Spleen (tissue), 11 donors: ENCODE results near the gene TCF7L2. TPM values are rescaled to one million over a fixed set of nuclear protein-coding genes. Genes with fewer than 3 reads are reported as not detected.

Source experiments
- DNase-seq: peaks from one replicate; pipeline ENCODE4 v3.0.0-alpha.2; 2020
- H3K27ac ChIP-seq, 8 donors: fragments of 200-600 bp; sonication (generic) in 7 of 8; 1 replicate in 4 of 8; 2 replicates in 4 of 8; pipeline versions ENCODE4 v1.5.0 to v1.8.0; 2016 to 2021; ENCODE audit warnings: inconsistent platforms in 4 of 8, mild to moderate bottlenecking in 4 of 8, moderate library complexity in 1 of 8
- H3K27me3 ChIP-seq, 7 donors: fragments of 200-600 bp; sonication (generic) in 6 of 7; replicated peaks in 1 of 7; 1 replicate in 4 of 7; 2 replicates in 3 of 7; pipeline versions ENCODE4 v1.5.0 to v1.8.0; 2016 to 2021; ENCODE audit warnings: inconsistent platforms in 3 of 7, mild to moderate bottlenecking in 1 of 7
- H3K36me3 ChIP-seq, 6 donors: fragments of 200-600 bp; sonication (generic) in 5 of 6; 1 replicate in 4 of 6; 2 replicates in 2 of 6; pipeline versions ENCODE4 v1.5.0 to v1.8.0; 2016 to 2021; ENCODE audit warnings: inconsistent platforms in 2 of 6
- H3K4me1 ChIP-seq, 6 donors: fragments of 200-600 bp; sonication (generic) in 5 of 6; 1 replicate in 3 of 6; 2 replicates in 3 of 6; pipeline versions ENCODE4 v1.5.0 to v1.8.0; 2016 to 2021; ENCODE audit warnings: inconsistent platforms in 3 of 6
- H3K4me3 ChIP-seq, 8 donors: fragments of 200-600 bp; sonication (generic) in 7 of 8; 1 replicate in 4 of 8; 2 replicates in 4 of 8; pipeline versions ENCODE4 v1.5.0 to v1.8.0; 2016 to 2021; ENCODE audit warnings: inconsistent platforms in 4 of 8, mild to moderate bottlenecking in 4 of 8, moderate library complexity in 2 of 8
- H3K9me3 ChIP-seq, 8 donors: fragments of 200-600 bp; sonication (generic) in 7 of 8; 1 replicate in 4 of 8; 2 replicates in 4 of 8; pipeline versions ENCODE4 v1.5.0 to v1.8.0; 2016 to 2021; ENCODE audit warnings: inconsistent platforms in 4 of 8
- CTCF ChIP-seq, 11 experiments: fragments of 200-600 bp in 7 of 11; fragments of 450-650 bp in 4 of 11; sonication (generic) in 4 of 11; IDR thresholded peaks in 8 of 11; conservative IDR thresholded peaks in 3 of 11; 1 replicate in 7 of 11; 2 replicates in 4 of 11; pipeline versions ENCODE4 v1.4.0 to v1.8.0; 2016 to 2021; ENCODE audit warnings: antibody characterized with exemption in 11 of 11, inconsistent platforms in 4 of 11, mild to moderate bottlenecking in 1 of 11
- POLR2A ChIP-seq, 3 donors: fragments of 450-650 bp; IDR thresholded peaks; one replicate each; pipeline ENCODE4 v1.5.1; 2017; ENCODE audit warnings: antibody characterized with exemption in 3 of 3, mild to moderate bottlenecking in 1 of 3
- POLR2AphosphoS5 ChIP-seq, 3 donors: sonication (generic); formaldehyde crosslinking; IDR thresholded peaks; one replicate each; pipeline ENCODE4 v1.5.1; 2017; ENCODE audit warnings: antibody characterized with exemption in 3 of 3
- WGBS, 5 donors: extraction: QIAGEN DNeasy Blood & Tissue Kit in 3 of 5; methylation state at CpG; one replicate each; pipeline versions ENCODE4 v1.1.5 to v1.1.7; 2013 to 2018; 5-methylcytosine and 5-hydroxymethylcytosine counted together
- intact Hi-C: fragments of 100-400 bp; cut with DNase I; formaldehyde crosslinking; loops from one replicate; pipeline ENCODE4 v1.15.0; 2023; ENCODE audit warnings: low total_unique reads
- polyA plus RNA-seq, 3 donors: library from polyadenylated mRNA; stranded (reverse); fragments of 200-250 nt; gene quantifications; one replicate each; pipeline ENCODE4 v1.2.1, GENCODE V29; 2013
- total RNA-seq, 7 donors: library from RNA; depleted of rRNA in 3 of 7; stranded (reverse); fragments of >200 nt in 3 of 7; fragmentation: NEBNext Ultra II Directional in 4 of 7; extraction: Animal tissue kit (Norgen Biotek cat#: 25700) in 4 of 7; gene quantifications; one replicate each; pipeline versions ENCODE4 v1.1.0 to v1.2.1, GENCODE V29; 2016 to 2021
- donor health status: healthy with polysubstance abuse.
- donor health status: DM: no; HTN: no; CAD: no; lungs with moderate emphysema.
- donor health status: DM: no; HTN: no; CAD: no.
- donor health status: Bipolar disorder and iron deficiency.
- donor health status: healthy.
- donor health status: DM: no; HTN: no; CAD: no.
- donor health status: DM: yes; HTN: yes; CAD: no.

TCF7L2 gene
- total and polyA plus RNA-seq, 10 donors, result 4.6 to 85.6 (median 34.7) TPM

- no peak overlapping the region for H3K27ac ChIP-seq
- no peaks in the 10 kb centered on the region for H3K4me1 ChIP-seq
- DNase-seq, result no peak
- no peaks in the 10 kb centered on the region for H3K36me3 ChIP-seq
- no peak for TF ChIP-seq POLR2A (IDR thresholded peaks at IDR 0.05)
- no peak for TF ChIP-seq CTCF (IDR thresholded peaks at IDR 0.05 in 8 of 11, conservative IDR thresholded peaks at IDR 0.05 in 3 of 11)
- TF ChIP-seq POLR2AphosphoS5 (IDR thresholded peaks at IDR 0.05), result no peak
- 80 to 100% (median 91%) methylated on average over 1 of the region's 1 CpG for WGBS, 5 donors
- H3K4me3 ChIP-seq, result no peak overlapping the region
- intact Hi-C loops, result no loop called here
- no peaks in the 10 kb centered on the region for H3K27me3 ChIP-seq
- peaks cover 0 to 35% (median 20%) of the 10 kb centered on the region in 8 donors for H3K9me3 ChIP-seq
Measured at GRCh38 chr10:113199459-113199858, 249.4 kb downstream of the TCF7L2 start.

GRCh38 chr10:113202011-113202410, 252.0 kb downstream of the TCF7L2 start:
- Histone ChIP-seq H3K4me1 (no peaks in the 10 kb centered on the region), H3K9me3 (peaks cover under 1 to 61% (median 45%) of the 10 kb centered on the region in 8 donors), H3K36me3 (no peaks in the 10 kb centered on the region), H3K4me3 (no peak overlapping the region), H3K27ac (no peak overlapping the region), H3K27me3 (no peaks in the 10 kb centered on the region)
- DNase-seq, result no peak
- intact Hi-C loops, result no loop called here
- TF ChIP-seq POLR2AphosphoS5 (IDR thresholded peaks at IDR 0.05) (no peak), CTCF (IDR thresholded peaks at IDR 0.05 in 8 of 11, conservative IDR thresholded peaks at IDR 0.05 in 3 of 11) (no peak), POLR2A (IDR thresholded peaks at IDR 0.05) (no peak)
- 85 to 98% (median 96%) methylated on average over 1 to 4 of the region's 4 CpGs for WGBS, 5 donors

- intact Hi-C loops, result no loop called here
- H3K9me3 ChIP-seq, result peaks cover 8 to 74% (median 65%) of the 10 kb centered on the region in 8 donors
- H3K36me3 ChIP-seq, result no peaks in the 10 kb centered on the region
- H3K4me3 ChIP-seq, result no peak overlapping the region
- no peak for DNase-seq
- H3K27ac ChIP-seq, result no peak overlapping the region
- no peak for TF ChIP-seq POLR2AphosphoS5 (IDR thresholded peaks at IDR 0.05)
- TF ChIP-seq POLR2A (IDR thresholded peaks at IDR 0.05), result no peak
- no peak for TF ChIP-seq CTCF (IDR thresholded peaks at IDR 0.05 in 8 of 11, conservative IDR thresholded peaks at IDR 0.05 in 3 of 11)
- H3K27me3 ChIP-seq, result no peaks in the 10 kb centered on the region
- WGBS, 5 donors, result 87 to 100% (median 96%) methylated on average over 1 of the region's 1 CpG
- H3K4me1 ChIP-seq, result no peaks in the 10 kb centered on the region
Measured at GRCh38 chr10:113207924-113208323, 257.9 kb downstream of the TCF7L2 start.

GRCh38 chr10:113213035-113213434, 263.0 kb downstream of the TCF7L2 start:
- no peak for TF ChIP-seq POLR2AphosphoS5 (IDR thresholded peaks at IDR 0.05)
- Histone ChIP-seq H3K4me3 (no peak overlapping the region), H3K36me3 (no peaks in the 10 kb centered on the region), H3K27me3 (no peaks in the 10 kb centered on the region), H3K27ac (no peak overlapping the region), H3K9me3 (peaks cover 0 to 36% (median 15%) of the 10 kb centered on the region in 8 donors), H3K4me1 (no peaks in the 10 kb centered on the region)
- 87 to 97% (median 93%) methylated on average over 4 of the region's 4 CpGs for WGBS, 5 donors
- intact Hi-C loops, result no loop called here
- DNase-seq, result no peak

GRCh38 chr10:113214331-113214730, 264.3 kb downstream of the TCF7L2 start:
- intact Hi-C loops, result no loop called here

More at GRCh38 chr10:113214331-113214730, 264.3 kb downstream of the TCF7L2 start:
- H3K9me3 ChIP-seq, result peaks cover 0 to 23% (median 2%) of the 10 kb centered on the region in 8 donors
- H3K36me3 ChIP-seq, result no peaks in the 10 kb centered on the region
- no peak overlapping the region for H3K27ac ChIP-seq
- DNase-seq, result no peak
- no peaks in the 10 kb centered on the region for H3K27me3 ChIP-seq
- TF ChIP-seq POLR2AphosphoS5 (IDR thresholded peaks at IDR 0.05) (no peak), POLR2A (IDR thresholded peaks at IDR 0.05) (no peak), CTCF (IDR thresholded peaks at IDR 0.05 in 8 of 11, conservative IDR thresholded peaks at IDR 0.05 in 3 of 11) (no peak)
- WGBS, 5 donors, result 81 to 90% (median 87%) methylated on average over 4 of the region's 4 CpGs
- no peaks in the 10 kb centered on the region for H3K4me1 ChIP-seq
- H3K4me3 ChIP-seq, result no peak overlapping the region
